Measurements from ENCODE around the gene CPE.

The CPE gene

DNA sequence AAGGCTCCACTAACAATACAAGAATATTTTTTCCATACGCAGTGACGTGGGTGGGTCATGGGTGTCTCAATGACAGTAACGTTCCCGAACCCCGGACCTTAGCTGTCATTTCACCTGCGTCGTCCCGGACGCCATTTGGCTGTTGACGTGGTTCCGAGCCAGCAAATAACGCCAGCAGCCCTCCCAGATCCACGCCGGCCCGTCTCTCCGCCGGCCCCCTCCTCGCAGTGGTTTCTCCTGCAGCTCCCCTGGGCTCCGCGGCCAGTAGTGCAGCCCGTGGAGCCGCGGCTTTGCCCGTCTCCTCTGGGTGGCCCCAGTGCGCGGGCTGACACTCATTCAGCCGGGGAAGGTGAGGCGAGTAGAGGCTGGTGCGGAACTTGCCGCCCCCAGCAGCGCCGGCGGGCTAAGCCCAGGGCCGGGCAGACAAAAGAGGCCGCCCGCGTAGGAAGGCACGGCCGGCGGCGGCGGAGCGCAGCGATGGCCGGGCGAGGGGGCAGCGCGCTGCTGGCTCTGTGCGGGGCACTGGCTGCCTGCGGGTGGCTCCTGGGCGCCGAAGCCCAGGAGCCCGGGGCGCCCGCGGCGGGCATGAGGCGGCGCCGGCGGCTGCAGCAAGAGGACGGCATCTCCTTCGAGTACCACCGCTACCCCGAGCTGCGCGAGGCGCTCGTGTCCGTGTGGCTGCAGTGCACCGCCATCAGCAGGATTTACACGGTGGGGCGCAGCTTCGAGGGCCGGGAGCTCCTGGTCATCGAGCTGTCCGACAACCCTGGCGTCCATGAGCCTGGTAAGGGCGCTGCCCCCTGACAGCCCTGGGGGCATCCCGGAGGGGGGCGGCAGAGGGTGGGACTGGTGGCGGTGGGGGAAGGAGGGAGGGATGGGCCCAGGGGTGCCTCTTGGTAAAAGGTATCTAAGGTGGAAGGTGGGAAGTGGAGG lies at the start of gene CPE:
Gene CPE (plus strand): TSS at position 264 of the 933 bp plus-strand sequence. CDS start 214 bp downstream, at position 478.
- DNase-seq: peak; percentile 79
- peaks cover 47% of the 10 kb centered on the region for H3K27me3 Mint-ChIP-seq (ENCODE audit: low read depth, poor library complexity)
- peak within 1 kb of the TSS; percentile 83 for H3K4me3 Mint-ChIP-seq
- H3K27ac Mint-ChIP-seq: no peak within 1 kb of the TSS
- peaks cover 16% of the 10 kb centered on the region for H3K4me1 Mint-ChIP-seq
- TF ChIP-seq, protein P1, sequence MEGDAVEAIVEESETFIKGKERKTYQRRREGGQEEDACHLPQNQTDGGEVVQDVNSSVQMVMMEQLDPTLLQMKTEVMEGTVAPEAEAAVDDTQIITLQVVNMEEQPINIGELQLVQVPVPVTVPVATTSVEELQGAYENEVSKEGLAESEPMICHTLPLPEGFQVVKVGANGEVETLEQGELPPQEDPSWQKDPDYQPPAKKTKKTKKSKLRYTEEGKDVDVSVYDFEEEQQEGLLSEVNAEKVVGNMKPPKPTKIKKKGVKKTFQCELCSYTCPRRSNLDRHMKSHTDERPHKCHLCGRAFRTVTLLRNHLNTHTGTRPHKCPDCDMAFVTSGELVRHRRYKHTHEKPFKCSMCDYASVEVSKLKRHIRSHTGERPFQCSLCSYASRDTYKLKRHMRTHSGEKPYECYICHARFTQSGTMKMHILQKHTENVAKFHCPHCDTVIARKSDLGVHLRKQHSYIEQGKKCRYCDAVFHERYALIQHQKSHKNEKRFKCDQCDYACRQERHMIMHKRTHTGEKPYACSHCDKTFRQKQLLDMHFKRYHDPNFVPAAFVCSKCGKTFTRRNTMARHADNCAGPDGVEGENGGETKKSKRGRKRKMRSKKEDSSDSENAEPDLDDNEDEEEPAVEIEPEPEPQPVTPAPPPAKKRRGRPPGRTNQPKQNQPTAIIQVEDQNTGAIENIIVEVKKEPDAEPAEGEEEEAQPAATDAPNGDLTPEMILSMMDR (IDR thresholded peaks at IDR 0.05): peak; percentile 24
- H3K9me3 Mint-ChIP-seq: no peaks in the 10 kb centered on the region
- H3K36me3 Mint-ChIP-seq (ENCODE audit: low read depth): no peaks in the 10 kb centered on the region

DNA sequence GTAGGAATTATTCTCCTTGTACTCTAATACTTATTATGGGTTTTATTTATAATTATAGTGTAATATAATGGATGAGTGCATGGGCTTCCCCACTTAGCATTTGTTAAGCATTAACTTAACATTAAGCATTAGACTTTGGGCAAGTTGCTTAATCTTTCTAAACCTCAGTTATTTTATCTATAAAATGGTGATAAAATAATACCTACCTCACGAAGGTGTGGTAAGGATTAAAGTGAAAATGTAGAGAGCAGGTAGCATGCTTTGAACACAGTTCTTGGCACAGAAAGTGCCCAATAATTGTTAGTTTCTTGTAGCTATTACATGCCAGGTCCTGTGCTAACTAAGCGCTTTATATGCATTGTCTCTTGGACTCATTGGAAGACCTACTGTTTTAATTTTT lies 48.7 kb upstream of the CPE start:
- Mint-ChIP-seq H3K9me3 (peaks cover 7% of the 10 kb centered on the region), H3K4me1 (peaks cover 54% of the 10 kb centered on the region), H3K27me3 (ENCODE audit: low read depth, poor library complexity) (peaks cover 6% of the 10 kb centered on the region), H3K36me3 (ENCODE audit: low read depth) (peaks cover 30% of the 10 kb centered on the region), H3K4me3 (no peak overlapping the region), H3K27ac (peak overlapping the region; percentile 93)
- DNase-seq: no peak
- TF ChIP-seq, protein P1 (IDR thresholded peaks at IDR 0.05): no peak

DNA sequence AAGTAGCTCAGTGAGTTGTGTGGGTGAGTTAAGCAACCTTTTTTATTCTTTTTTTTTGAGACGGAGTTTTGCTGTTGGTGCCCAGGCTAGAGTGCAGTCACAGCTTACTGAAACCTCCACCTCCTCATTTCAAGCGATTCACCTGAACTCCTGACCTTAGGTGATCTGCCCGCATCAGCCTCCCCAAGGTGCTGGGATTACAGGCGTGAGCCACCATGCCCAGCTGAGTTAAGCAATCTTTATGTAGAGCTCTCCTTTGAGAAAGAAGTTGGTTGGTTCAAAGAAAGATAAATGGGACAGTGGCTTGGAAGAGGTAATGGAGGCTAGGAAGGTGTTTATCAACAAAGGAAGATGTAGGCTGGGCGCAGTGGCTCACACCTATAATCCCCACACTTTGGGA lies 48.1 kb upstream of the CPE start:
- no peak overlapping the region for H3K4me3 Mint-ChIP-seq
- no peak for DNase-seq
- peaks cover 30% of the 10 kb centered on the region for H3K36me3 Mint-ChIP-seq (ENCODE audit: low read depth)
- H3K9me3 Mint-ChIP-seq: peaks cover 1% of the 10 kb centered on the region
- H3K27me3 Mint-ChIP-seq (ENCODE audit: low read depth, poor library complexity): peaks cover 5% of the 10 kb centered on the region
- peaks cover 56% of the 10 kb centered on the region for H3K4me1 Mint-ChIP-seq
- TF ChIP-seq, protein P1 (IDR thresholded peaks at IDR 0.05): no peak
- peak overlapping the region; percentile 93 for H3K27ac Mint-ChIP-seq

DNA sequence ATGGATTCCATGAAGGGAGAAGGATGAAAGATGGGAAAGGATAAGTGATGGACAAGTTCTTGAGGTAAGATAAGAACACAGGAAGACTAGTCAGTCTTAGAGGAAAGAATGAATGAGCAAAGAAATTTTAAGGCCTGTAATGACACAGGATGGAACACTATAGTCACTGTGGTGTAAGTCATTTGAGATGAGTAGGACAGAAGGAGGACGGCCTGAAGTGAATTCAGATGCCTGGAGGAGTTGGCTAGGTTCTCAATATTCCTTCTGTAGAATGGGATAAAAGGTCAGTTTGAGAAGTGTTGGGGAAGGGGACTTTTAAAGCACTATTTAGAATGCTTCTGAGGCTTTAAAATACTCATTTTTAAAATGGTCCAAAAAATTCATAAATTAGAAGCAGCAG lies 47.4 kb upstream of the CPE start:
- Mint-ChIP-seq H3K4me3 (no peak overlapping the region), H3K9me3 (no peaks in the 10 kb centered on the region), H3K4me1 (peaks cover 50% of the 10 kb centered on the region), H3K36me3 (ENCODE audit: low read depth) (peaks cover 29% of the 10 kb centered on the region), H3K27me3 (ENCODE audit: low read depth, poor library complexity) (peaks cover 3% of the 10 kb centered on the region), H3K27ac (peak overlapping the region; percentile 93)
- DNase-seq: no peak
- TF ChIP-seq, protein P1 (IDR thresholded peaks at IDR 0.05): no peak

DNA sequence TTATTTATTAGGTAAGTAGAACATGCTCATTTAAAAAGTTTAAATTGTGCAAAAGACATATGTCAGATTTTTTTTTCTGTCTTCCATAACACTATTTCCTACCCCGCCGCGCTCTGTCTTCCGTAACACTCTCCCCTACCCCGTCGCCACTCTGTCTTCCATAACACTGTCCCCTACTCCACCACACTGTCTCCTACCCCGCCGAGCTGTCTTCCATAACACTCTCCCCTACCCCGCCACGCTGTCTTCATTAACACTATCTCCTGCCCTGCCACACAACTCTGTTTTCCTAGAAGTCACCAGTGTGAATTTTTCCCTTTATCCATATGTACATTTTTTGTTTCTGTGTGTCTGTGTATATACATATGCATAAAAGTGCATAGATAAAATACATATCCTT lies 47.0 kb upstream of the CPE start:
- Mint-ChIP-seq H3K9me3 (no peaks in the 10 kb centered on the region), H3K4me3 (no peak overlapping the region), H3K36me3 (ENCODE audit: low read depth) (peaks cover 30% of the 10 kb centered on the region), H3K4me1 (peaks cover 48% of the 10 kb centered on the region), H3K27me3 (ENCODE audit: low read depth, poor library complexity) (peaks cover 3% of the 10 kb centered on the region), H3K27ac (peak overlapping the region; percentile 58)
- peak; percentile 31 for DNase-seq
- TF ChIP-seq, protein P1 (IDR thresholded peaks at IDR 0.05): no peak
